ENCODE measurements around the gene TENM3. TPM values are rescaled to one million over a fixed set of nuclear protein-coding genes. Genes with fewer than 3 reads are reported as not detected.

TENM3 gene
- total and polyA plus RNA-seq, 2 experiments from 2014 or later: 16.1 to 70.9 TPM

GRCh38 chr4:182486881-182487280 lies 243.7 kb downstream of the TENM3 start:
- DNase-seq (ENCODE audit: low spot score): no peak
- H3K27ac ChIP-seq: no peak overlapping the region

GRCh38 chr4:182488896-182489295 lies 245.7 kb downstream of the TENM3 start:
- Histone ChIP-seq H3K9me2 (replicated peaks; ENCODE audit: insufficient read depth) (no peaks in the 10 kb centered on the region), H3K27ac (no peak overlapping the region), H3K79me2 (peaks cover 20% of the 10 kb centered on the region), H3K4me2 (no peak overlapping the region), H2AFZ (no peak overlapping the region), H3K27me3 (no peaks in the 10 kb centered on the region), H3K36me3 (replicated peaks; ENCODE audit: insufficient read depth, low read depth) (no peaks in the 10 kb centered on the region), H3K9me3 (ENCODE audit: low read depth) (no peaks in the 10 kb centered on the region), H4K20me1 (ENCODE audit: insufficient read depth, poor library complexity, severe bottlenecking) (no peaks in the 10 kb centered on the region), H3K4me3 (no peak overlapping the region), H3K4me1 (ENCODE audit: insufficient read depth) (no peaks in the 10 kb centered on the region)
- TF ChIP-seq CTCF (IDR thresholded peaks at IDR 0.05; ENCODE audit: poor library complexity) (no peak), EZH2phosphoT487 (IDR thresholded peaks at IDR 0.05; ENCODE audit: low read depth, severe bottlenecking, unreplicated experiment) (no peak), EZH2 (IDR thresholded peaks at IDR 0.05; ENCODE audit: borderline replicate concordance) (no peak)
- WGBS (ENCODE audit: low lambda C conversion rate, missing lambda C conversion rate): 82% methylated on average over 2 of the region's 2 CpGs
- no peak for DNase-seq (ENCODE audit: low spot score)

More at GRCh38 chr4:182486881-182487280, 243.7 kb downstream of the TENM3 start:
- Histone ChIP-seq H3K4me2 (no peak overlapping the region), H3K79me2 (peaks cover 11% of the 10 kb centered on the region), H3K9me2 (replicated peaks; ENCODE audit: insufficient read depth) (no peaks in the 10 kb centered on the region), H3K27me3 (no peaks in the 10 kb centered on the region), H4K20me1 (ENCODE audit: insufficient read depth, poor library complexity, severe bottlenecking) (no peaks in the 10 kb centered on the region), H3K9me3 (ENCODE audit: low read depth) (no peaks in the 10 kb centered on the region), H3K4me1 (ENCODE audit: insufficient read depth) (no peaks in the 10 kb centered on the region), H2AFZ (no peak overlapping the region), H3K4me3 (no peak overlapping the region), H3K36me3 (replicated peaks; ENCODE audit: insufficient read depth, low read depth) (no peaks in the 10 kb centered on the region)
- TF ChIP-seq EZH2phosphoT487 (IDR thresholded peaks at IDR 0.05; ENCODE audit: low read depth, severe bottlenecking, unreplicated experiment) (no peak), EZH2 (IDR thresholded peaks at IDR 0.05; ENCODE audit: borderline replicate concordance) (no peak), CTCF (IDR thresholded peaks at IDR 0.05; ENCODE audit: poor library complexity) (no peak)
- WGBS (ENCODE audit: low lambda C conversion rate, missing lambda C conversion rate): 95% methylated on average over 7 of the region's 7 CpGs

- H3K4me1 ChIP-seq (ENCODE audit: insufficient read depth): no peaks in the 10 kb centered on the region
- no peaks in the 10 kb centered on the region for H3K27me3 ChIP-seq
- WGBS (ENCODE audit: low lambda C conversion rate, missing lambda C conversion rate): 100% methylated on average over 2 of the region's 2 CpGs
- no peaks in the 10 kb centered on the region for H3K9me3 ChIP-seq (ENCODE audit: low read depth)
- TF ChIP-seq CTCF (IDR thresholded peaks at IDR 0.05; ENCODE audit: poor library complexity): no peak
- TF ChIP-seq EZH2 (IDR thresholded peaks at IDR 0.05; ENCODE audit: borderline replicate concordance): no peak
- no peak for TF ChIP-seq EZH2phosphoT487 (IDR thresholded peaks at IDR 0.05; ENCODE audit: low read depth, severe bottlenecking, unreplicated experiment)
- peaks cover 6% of the 10 kb centered on the region for H4K20me1 ChIP-seq (ENCODE audit: insufficient read depth, poor library complexity, severe bottlenecking)
- H3K9me2 ChIP-seq (replicated peaks; ENCODE audit: insufficient read depth): no peaks in the 10 kb centered on the region
- no peak overlapping the region for H2AFZ ChIP-seq
- peaks cover 20% of the 10 kb centered on the region for H3K79me2 ChIP-seq
- H3K4me2 ChIP-seq: no peak overlapping the region
- H3K27ac ChIP-seq: no peak overlapping the region
- DNase-seq (ENCODE audit: low spot score): no peak
- H3K4me3 ChIP-seq: no peak overlapping the region
- no peaks in the 10 kb centered on the region for H3K36me3 ChIP-seq (replicated peaks; ENCODE audit: insufficient read depth, low read depth)
These were observed 246.4 kb downstream of the TENM3 start for GRCh38 chr4:182489607-182490006.

- Histone ChIP-seq H3K4me1 (ENCODE audit: insufficient read depth) (no peaks in the 10 kb centered on the region), H3K79me2 (peaks cover 26% of the 10 kb centered on the region), H4K20me1 (ENCODE audit: insufficient read depth, poor library complexity, severe bottlenecking) (peaks cover 8% of the 10 kb centered on the region), H3K9me3 (ENCODE audit: low read depth) (no peaks in the 10 kb centered on the region), H3K4me3 (no peak overlapping the region), H3K27ac (no peak overlapping the region), H3K27me3 (no peaks in the 10 kb centered on the region), H3K4me2 (peak overlapping the region; percentile 24), H3K9me2 (replicated peaks; ENCODE audit: insufficient read depth) (no peaks in the 10 kb centered on the region), H2AFZ (no peak overlapping the region), H3K36me3 (replicated peaks; ENCODE audit: insufficient read depth, low read depth) (no peaks in the 10 kb centered on the region)
- DNase-seq (ENCODE audit: low spot score): no peak
- no peak for TF ChIP-seq CTCF (IDR thresholded peaks at IDR 0.05; ENCODE audit: poor library complexity)
- no peak for TF ChIP-seq EZH2phosphoT487 (IDR thresholded peaks at IDR 0.05; ENCODE audit: low read depth, severe bottlenecking, unreplicated experiment)
- TF ChIP-seq EZH2 (IDR thresholded peaks at IDR 0.05; ENCODE audit: borderline replicate concordance): no peak
These were observed 248.5 kb downstream of the TENM3 start for GRCh38 chr4:182491719-182492118.

Measured in hepatocyte (in vitro differentiated cells).